ENCODE data around the gene MYH14. TPM values are rescaled to one million over a fixed set of nuclear protein-coding genes. Genes with fewer than 3 reads are reported as not detected.

Gene MYH14
- total and polyA plus RNA-seq, 10 of the 15 experiments (the other 5 are each of a cell fraction or from before 2014, with no cell fraction given): 0.06 to 0.69 (median 0.15) TPM; not detected in 4

DNA sequence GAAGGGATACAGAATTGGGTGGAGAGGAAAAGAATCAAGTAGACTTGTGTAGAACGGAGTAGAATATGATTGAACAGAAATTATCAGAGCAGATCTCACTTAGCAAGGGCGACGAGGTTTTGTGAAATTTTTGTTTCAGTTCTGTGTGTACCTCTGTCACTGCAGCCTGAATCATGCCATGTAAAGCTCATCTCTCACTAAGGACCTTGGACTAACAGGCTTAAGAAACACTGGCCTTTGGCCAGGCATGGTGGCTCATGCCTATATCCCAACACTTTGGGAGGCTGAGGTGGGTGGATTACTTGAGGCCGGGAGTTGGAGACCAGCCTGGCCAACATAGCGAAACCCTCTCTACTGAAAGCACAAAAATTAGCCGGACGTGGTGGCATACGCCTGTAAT lies 62.6 kb downstream of the MYH14 start:
- H3K27ac ChIP-seq (ENCODE audit: control insufficient read depth, insufficient read depth): no peak overlapping the region
- ChIA-PET RAD21 (ENCODE audit: unreplicated experiment) (no interaction called here), CTCF (interaction anchor here (1.9 kb wide), 1 partner anchor 11 kb away, joined by 14 read pairs; no protein-coding TSS in a partner anchor), SMC1A (ENCODE audit: uncharacterized antibody, unreplicated experiment) (no interaction called here), POLR2A (no interaction called here)
- FAIRE-seq (no peak), ATAC-seq (no peak), DNase-seq (ENCODE audit: low read depth, low spot score) (no peak)
- no peaks in the 10 kb centered on the region for H3K27me3 ChIP-seq (replicated peaks in 1 of 2; ENCODE audit: control insufficient read depth in 2 of 2, insufficient read depth in 2 of 2, low read length in 1 of 2)
- no peak for TF ChIP-seq ZBTB40 (IDR thresholded peaks at IDR 0.05; ENCODE audit: borderline replicate concordance)
- TF ChIP-seq MEF2A (IDR thresholded peaks at IDR 0.05; ENCODE audit: insufficient read depth, low read depth, low read length): no peak
- TF ChIP-seq NBN (IDR thresholded peaks at IDR 0.05): no peak
- H4K20me1 ChIP-seq (ENCODE audit: control insufficient read depth, insufficient read depth): no peaks in the 10 kb centered on the region
- BruUV-seq (replicated peaks): no TSS peak
- WGBS (ENCODE audit: insufficient coverage, insufficient replicate concordance, low lambda C conversion rate, missing lambda C conversion rate): 57% methylated on average over 8 of the region's 8 CpGs
- H3K4me1 ChIP-seq (ENCODE audit: control insufficient read depth, insufficient read depth, low read length): no peaks in the 10 kb centered on the region
- in situ Hi-C loops (cut with MboI) (no loop called here), intact Hi-C loops (cut with micrococcal nuclease; ENCODE audit: unreplicated experiment) (no loop called here)
- no peaks in the 10 kb centered on the region for H3K79me2 ChIP-seq (ENCODE audit: control insufficient read depth, insufficient read depth, low read length)
- H3K36me3 ChIP-seq (ENCODE audit: control insufficient read depth in 2 of 2, insufficient read depth in 2 of 2, low read length in 1 of 2): no peaks in the 10 kb centered on the region
- H3K9me3 ChIP-seq (replicated peaks; ENCODE audit: control insufficient read depth, insufficient read depth, low read length): no peaks in the 10 kb centered on the region; the same call in 2 of the 3 replicates
- H3K9ac ChIP-seq (ENCODE audit: control insufficient read depth, insufficient read depth, low read length): no peak overlapping the region
- no peak overlapping the region for H2AFZ ChIP-seq (ENCODE audit: control insufficient read depth, low read depth, low read length)
- H3K4me3 ChIP-seq: no peak overlapping the region
- no peak overlapping the region for H3K4me2 ChIP-seq (ENCODE audit: control insufficient read depth, insufficient read depth)

GRCh38 chr19:50266896-50267295 lies 63.5 kb downstream of the MYH14 start:
- intact Hi-C loops (cut with micrococcal nuclease; ENCODE audit: unreplicated experiment) (no loop called here), in situ Hi-C loops (cut with MboI) (no loop called here)
- no peak overlapping the region for H3K4me3 ChIP-seq
- H3K27ac ChIP-seq (ENCODE audit: control insufficient read depth, insufficient read depth): no peak overlapping the region
- no peaks in the 10 kb centered on the region for H3K4me1 ChIP-seq (ENCODE audit: control insufficient read depth, insufficient read depth, low read length)
- ChIA-PET POLR2A (no interaction called here), RAD21 (ENCODE audit: unreplicated experiment) (interaction anchor here (0.6 to 1.0 kb wide), 3 partner anchors 80 to 94 kb away, joined by 3 to 6 read pairs (median 5); no protein-coding TSS in a partner anchor), SMC1A (ENCODE audit: uncharacterized antibody, unreplicated experiment) (no interaction called here), CTCF (no interaction called here)
- H3K4me2 ChIP-seq (ENCODE audit: control insufficient read depth, insufficient read depth): no peak overlapping the region
- FAIRE-seq: no peak
- no peak overlapping the region for H3K9ac ChIP-seq (ENCODE audit: control insufficient read depth, insufficient read depth, low read length)
- H2AFZ ChIP-seq (ENCODE audit: control insufficient read depth, low read depth, low read length): no peak overlapping the region
- WGBS (ENCODE audit: insufficient coverage, insufficient replicate concordance, low lambda C conversion rate, missing lambda C conversion rate): 39% methylated on average over 11 of the region's 20 CpGs
- ATAC-seq: peak; percentile 57
- H3K36me3 ChIP-seq (ENCODE audit: control insufficient read depth in 2 of 2, insufficient read depth in 2 of 2, low read length in 1 of 2): no peaks in the 10 kb centered on the region
- no peaks in the 10 kb centered on the region; the same call in 2 of the 3 replicates for H3K9me3 ChIP-seq (replicated peaks; ENCODE audit: control insufficient read depth, insufficient read depth, low read length)
- H3K27me3 ChIP-seq (replicated peaks in 1 of 2; ENCODE audit: control insufficient read depth in 2 of 2, insufficient read depth in 2 of 2, low read length in 1 of 2): no peaks in the 10 kb centered on the region; a peak in 1 of 4 replicates
- BruUV-seq (replicated peaks): no TSS peak
- no peak for DNase-seq (ENCODE audit: low read depth, low spot score)
- no peaks in the 10 kb centered on the region for H4K20me1 ChIP-seq (ENCODE audit: control insufficient read depth, insufficient read depth)
- no peaks in the 10 kb centered on the region for H3K79me2 ChIP-seq (ENCODE audit: control insufficient read depth, insufficient read depth, low read length)
- TF ChIP-seq WRNIP1 (IDR thresholded peaks at IDR 0.05; ENCODE audit: borderline replicate concordance, low read depth, low read length) (no peak), RFX5 (IDR thresholded peaks at IDR 0.05; ENCODE audit: low read depth, low read length) (no peak), NFYA (IDR thresholded peaks at IDR 0.05; ENCODE audit: borderline replicate concordance, low read depth, low read length) (no peak), ZNF384 (IDR thresholded peaks at IDR 0.05; ENCODE audit: borderline replicate concordance, low read depth, low read length) (no peak), GABPA (IDR thresholded peaks at IDR 0.05; ENCODE audit: low read depth) (no peak), SUZ12 (IDR thresholded peaks at IDR 0.05; ENCODE audit: unreplicated experiment) (no peak), SMAD1 (IDR thresholded peaks at IDR 0.05; ENCODE audit: low read depth, partially characterized antibody) (no peak), ZZZ3 (IDR thresholded peaks at IDR 0.05; ENCODE audit: control insufficient read depth, insufficient read length, low read depth) (no peak), RCOR1 (conservative IDR thresholded peaks at IDR 0.05; ENCODE audit: low read depth, low read length) (no peak), ASH2L (IDR thresholded peaks at IDR 0.05; ENCODE audit: borderline replicate concordance, low read depth) (no peak), FOXM1 (IDR thresholded peaks at IDR 0.05; ENCODE audit: low read depth, low read length) (no peak)

Measured in GM12878 (cell line).